ENCODE data around the gene CX3CR1. TPM values are rescaled to one million over a fixed set of nuclear protein-coding genes. Genes with fewer than 3 reads are reported as not detected.

Gene CX3CR1
- total RNA-seq, 1 donor from 2014 or later, result not detected

DNA sequence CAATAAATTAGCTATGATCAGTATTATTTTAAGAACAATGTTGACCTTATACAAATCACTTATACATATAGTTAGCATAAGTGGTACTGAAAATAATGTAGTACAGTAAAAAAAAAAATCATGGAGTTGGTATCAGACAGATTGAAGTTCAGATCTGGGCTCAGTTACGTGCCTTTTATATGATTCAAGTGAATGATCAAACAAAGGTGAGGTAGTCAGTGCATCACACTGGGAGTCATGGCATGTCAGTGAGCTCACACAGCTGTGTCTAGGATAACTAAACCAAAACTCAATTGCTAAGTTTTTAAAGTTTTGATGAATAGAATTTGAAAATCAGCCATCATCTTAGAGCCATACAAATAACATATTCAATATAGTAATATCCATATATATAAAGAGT lies 38.5 kb upstream of the CX3CR1 start:
- no peak for DNase-seq (ENCODE audit: low spot score)
- H3K4me1 ChIP-seq, result no peaks in the 10 kb centered on the region
- H3K9me3 ChIP-seq (ENCODE audit: low read depth), result no peaks in the 10 kb centered on the region
- no peak overlapping the region for H2AFZ ChIP-seq (replicated peaks)
- Mint-ChIP-seq H3K27me3 (ENCODE audit: insufficient read depth, low read depth) (peaks cover 5% of the 10 kb centered on the region), H3K9me3 (peaks cover 9% of the 10 kb centered on the region), H3K27ac (no peak overlapping the region), H3K36me3 (no peaks in the 10 kb centered on the region), H3K4me1 (no peaks in the 10 kb centered on the region), H3K4me3 (no peak overlapping the region)
- H4K20me1 ChIP-seq (ENCODE audit: low read depth), result no peaks in the 10 kb centered on the region
- no peaks in the 10 kb centered on the region for H3K79me2 ChIP-seq (ENCODE audit: low read depth)
- H3K4me2 ChIP-seq, result no peak overlapping the region
- TF ChIP-seq, protein P1, sequence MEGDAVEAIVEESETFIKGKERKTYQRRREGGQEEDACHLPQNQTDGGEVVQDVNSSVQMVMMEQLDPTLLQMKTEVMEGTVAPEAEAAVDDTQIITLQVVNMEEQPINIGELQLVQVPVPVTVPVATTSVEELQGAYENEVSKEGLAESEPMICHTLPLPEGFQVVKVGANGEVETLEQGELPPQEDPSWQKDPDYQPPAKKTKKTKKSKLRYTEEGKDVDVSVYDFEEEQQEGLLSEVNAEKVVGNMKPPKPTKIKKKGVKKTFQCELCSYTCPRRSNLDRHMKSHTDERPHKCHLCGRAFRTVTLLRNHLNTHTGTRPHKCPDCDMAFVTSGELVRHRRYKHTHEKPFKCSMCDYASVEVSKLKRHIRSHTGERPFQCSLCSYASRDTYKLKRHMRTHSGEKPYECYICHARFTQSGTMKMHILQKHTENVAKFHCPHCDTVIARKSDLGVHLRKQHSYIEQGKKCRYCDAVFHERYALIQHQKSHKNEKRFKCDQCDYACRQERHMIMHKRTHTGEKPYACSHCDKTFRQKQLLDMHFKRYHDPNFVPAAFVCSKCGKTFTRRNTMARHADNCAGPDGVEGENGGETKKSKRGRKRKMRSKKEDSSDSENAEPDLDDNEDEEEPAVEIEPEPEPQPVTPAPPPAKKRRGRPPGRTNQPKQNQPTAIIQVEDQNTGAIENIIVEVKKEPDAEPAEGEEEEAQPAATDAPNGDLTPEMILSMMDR (IDR thresholded peaks at IDR 0.05), result no peak
- no peak for TF ChIP-seq EZH2 (IDR thresholded peaks at IDR 0.05)
- TF ChIP-seq EZH2phosphoT487 (IDR thresholded peaks at IDR 0.05), result no peak
- no peak overlapping the region for H3K4me3 ChIP-seq
- H3K27me3 ChIP-seq, result no peaks in the 10 kb centered on the region
- no peak overlapping the region for H3K27ac ChIP-seq
- H3K9ac ChIP-seq, result no peak overlapping the region
- no peaks in the 10 kb centered on the region for H3K36me3 ChIP-seq
- H3F3A ChIP-seq (ENCODE audit: low read depth), result no peaks in the 10 kb centered on the region

DNA sequence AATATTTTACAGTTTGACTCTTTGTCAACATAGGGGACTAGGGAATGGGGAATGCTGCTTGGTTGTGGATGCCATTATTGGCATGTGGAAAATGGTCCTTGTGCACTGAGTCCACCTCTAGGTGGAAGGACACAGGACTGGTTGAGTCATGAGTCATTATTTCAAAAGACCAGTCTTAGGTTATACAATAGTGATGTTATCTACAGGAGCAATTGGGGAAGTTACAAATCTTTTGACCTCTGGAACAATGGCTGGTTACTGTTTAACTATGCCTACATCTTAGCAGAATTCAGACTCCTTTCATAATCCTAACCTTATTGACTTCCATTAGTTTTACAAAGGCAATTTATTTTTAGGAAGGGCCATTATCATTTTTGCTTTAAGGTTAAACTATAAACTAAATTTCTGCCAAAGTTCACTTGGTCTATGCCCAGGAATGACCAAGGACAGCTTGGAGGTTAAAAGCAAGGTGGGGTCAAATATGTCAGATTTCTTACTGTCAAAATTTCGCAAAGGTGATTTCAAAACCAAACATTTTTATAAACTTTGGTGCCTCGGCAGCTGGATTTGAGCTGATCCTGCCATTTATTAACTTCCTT lies 37.8 kb upstream of the CX3CR1 start:
- no peak for DNase-seq (ENCODE audit: low spot score)
- Mint-ChIP-seq H3K9me3 (peaks cover 12% of the 10 kb centered on the region), H3K4me3 (no peak overlapping the region), H3K4me1 (no peaks in the 10 kb centered on the region), H3K27me3 (ENCODE audit: insufficient read depth, low read depth) (peaks cover 5% of the 10 kb centered on the region), H3K27ac (no peak overlapping the region), H3K36me3 (no peaks in the 10 kb centered on the region)
- no peak overlapping the region for H3K27ac ChIP-seq
- no peak overlapping the region for H3K9ac ChIP-seq
- no peak overlapping the region for H3K4me2 ChIP-seq
- no peaks in the 10 kb centered on the region for H3K9me3 ChIP-seq (ENCODE audit: low read depth)
- no peaks in the 10 kb centered on the region for H3K4me1 ChIP-seq
- TF ChIP-seq, protein P1 (IDR thresholded peaks at IDR 0.05), result no peak
- TF ChIP-seq EZH2 (IDR thresholded peaks at IDR 0.05) (no peak), EZH2phosphoT487 (IDR thresholded peaks at IDR 0.05) (no peak)
- no peaks in the 10 kb centered on the region for H4K20me1 ChIP-seq (ENCODE audit: low read depth)
- no peaks in the 10 kb centered on the region for H3F3A ChIP-seq (ENCODE audit: low read depth)
- no peaks in the 10 kb centered on the region for H3K36me3 ChIP-seq
- no peak overlapping the region for H3K4me3 ChIP-seq
- H3K79me2 ChIP-seq (ENCODE audit: low read depth), result no peaks in the 10 kb centered on the region
- no peak overlapping the region for H2AFZ ChIP-seq (replicated peaks)
- no peaks in the 10 kb centered on the region for H3K27me3 ChIP-seq

DNA sequence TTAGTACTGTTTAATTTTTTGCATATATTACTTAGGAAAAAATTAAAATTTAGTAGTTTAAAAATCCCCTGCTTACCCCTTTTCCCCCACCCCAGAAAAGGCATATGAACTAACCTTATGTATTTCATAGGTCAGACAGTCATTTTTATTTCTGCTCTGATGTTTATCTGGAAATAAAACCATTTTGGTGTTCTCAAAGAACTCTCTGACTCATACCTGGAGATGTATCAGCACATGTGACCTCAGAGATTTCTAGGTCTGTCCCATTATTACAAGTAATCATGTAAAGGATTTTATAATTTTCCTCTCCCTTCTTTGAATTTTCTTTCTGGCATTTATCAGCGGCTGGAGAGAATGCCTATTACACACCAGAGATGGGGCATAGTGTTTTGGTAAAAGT lies 35.6 kb upstream of the CX3CR1 start:
- no peaks in the 10 kb centered on the region for H3K79me2 ChIP-seq (ENCODE audit: low read depth)
- no peak for TF ChIP-seq EZH2phosphoT487 (IDR thresholded peaks at IDR 0.05)
- TF ChIP-seq, protein P1 (IDR thresholded peaks at IDR 0.05), result no peak
- no peak for TF ChIP-seq EZH2 (IDR thresholded peaks at IDR 0.05)
- H3F3A ChIP-seq (ENCODE audit: low read depth), result no peaks in the 10 kb centered on the region
- no peaks in the 10 kb centered on the region for H3K36me3 ChIP-seq
- H3K4me1 ChIP-seq, result no peaks in the 10 kb centered on the region
- no peak overlapping the region for H3K4me3 ChIP-seq
- H3K27me3 ChIP-seq, result no peaks in the 10 kb centered on the region
- Mint-ChIP-seq H3K4me1 (no peaks in the 10 kb centered on the region), H3K36me3 (no peaks in the 10 kb centered on the region), H3K27me3 (ENCODE audit: insufficient read depth, low read depth) (peaks cover 5% of the 10 kb centered on the region), H3K27ac (no peak overlapping the region), H3K4me3 (no peak overlapping the region), H3K9me3 (peaks cover 12% of the 10 kb centered on the region)
- DNase-seq (ENCODE audit: low spot score), result no peak
- H3K4me2 ChIP-seq, result no peak overlapping the region
- H3K27ac ChIP-seq, result no peak overlapping the region
- H4K20me1 ChIP-seq (ENCODE audit: low read depth), result no peaks in the 10 kb centered on the region
- no peak overlapping the region for H3K9ac ChIP-seq
- H2AFZ ChIP-seq (replicated peaks), result no peak overlapping the region
- H3K9me3 ChIP-seq (ENCODE audit: low read depth), result no peaks in the 10 kb centered on the region

Data from neural progenitor cell (in vitro differentiated cells).